ENCODE measurements around the gene STK40.
A peak's percentile ranks its signal among the peaks of the same experiment; 100 is the strongest.

Gene STK40

DNA sequence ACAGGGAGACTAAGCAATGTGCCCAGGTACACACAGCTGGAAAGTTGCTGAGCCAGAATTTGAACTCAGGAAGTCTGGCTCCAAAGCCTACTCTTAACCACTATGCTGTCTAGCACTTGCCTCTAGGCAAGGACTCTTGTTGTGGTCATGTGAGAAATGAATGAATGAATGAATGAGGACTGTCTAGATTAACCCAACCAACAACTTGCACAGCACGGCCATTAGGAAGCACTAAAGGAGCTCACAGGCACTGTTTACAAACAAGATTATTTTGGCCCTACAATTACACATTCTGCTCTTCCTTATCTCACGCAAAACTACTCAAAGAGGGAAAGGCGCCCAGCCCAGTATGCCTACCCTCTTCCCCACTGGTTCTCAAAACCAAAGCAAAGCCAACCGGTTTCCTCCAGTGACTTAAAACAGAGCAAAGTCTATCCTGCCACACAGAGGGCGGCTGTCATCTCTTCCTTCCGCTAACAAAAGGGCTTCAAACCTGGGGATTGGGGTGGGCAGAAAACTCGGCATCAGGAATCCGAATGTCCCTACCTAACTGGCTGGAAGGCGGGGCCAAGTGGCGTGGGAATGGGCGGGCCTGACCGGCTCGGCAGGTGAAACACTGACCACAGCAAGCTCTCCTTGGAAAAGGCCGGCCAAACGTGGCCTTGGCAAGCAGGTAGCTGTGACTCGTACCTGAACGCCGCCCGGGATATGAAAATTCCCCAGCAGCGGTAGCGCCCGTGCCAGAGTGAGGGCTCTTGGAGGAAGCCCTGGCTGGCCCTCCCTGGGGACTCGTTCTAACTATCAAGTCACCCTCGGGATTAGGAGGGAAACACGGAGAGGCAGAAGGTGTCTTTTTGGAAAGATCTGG, 948 bp downstream of the STK40 start:
- H3K27me3 ChIP-seq (ENCODE audit: low read depth, low read length): no peaks in the 10 kb centered on the region
- H4K20me1 ChIP-seq (ENCODE audit: insufficient read depth, low read length): 0 out of 2 replicates have a peak, but pooled peaks cover 4% of the 10 kb centered on the region
- no peaks in the 10 kb centered on the region for H3K9me3 ChIP-seq (ENCODE audit: insufficient read depth, low read length)
- peak overlapping the region; percentile 28; the same call in 1 of the 2 replicates for H2AFZ ChIP-seq (ENCODE audit: low read depth, low read length)
- no peak overlapping the region for H3K27ac ChIP-seq (ENCODE audit: low read length)
- TF ChIP-seq, protein P1, sequence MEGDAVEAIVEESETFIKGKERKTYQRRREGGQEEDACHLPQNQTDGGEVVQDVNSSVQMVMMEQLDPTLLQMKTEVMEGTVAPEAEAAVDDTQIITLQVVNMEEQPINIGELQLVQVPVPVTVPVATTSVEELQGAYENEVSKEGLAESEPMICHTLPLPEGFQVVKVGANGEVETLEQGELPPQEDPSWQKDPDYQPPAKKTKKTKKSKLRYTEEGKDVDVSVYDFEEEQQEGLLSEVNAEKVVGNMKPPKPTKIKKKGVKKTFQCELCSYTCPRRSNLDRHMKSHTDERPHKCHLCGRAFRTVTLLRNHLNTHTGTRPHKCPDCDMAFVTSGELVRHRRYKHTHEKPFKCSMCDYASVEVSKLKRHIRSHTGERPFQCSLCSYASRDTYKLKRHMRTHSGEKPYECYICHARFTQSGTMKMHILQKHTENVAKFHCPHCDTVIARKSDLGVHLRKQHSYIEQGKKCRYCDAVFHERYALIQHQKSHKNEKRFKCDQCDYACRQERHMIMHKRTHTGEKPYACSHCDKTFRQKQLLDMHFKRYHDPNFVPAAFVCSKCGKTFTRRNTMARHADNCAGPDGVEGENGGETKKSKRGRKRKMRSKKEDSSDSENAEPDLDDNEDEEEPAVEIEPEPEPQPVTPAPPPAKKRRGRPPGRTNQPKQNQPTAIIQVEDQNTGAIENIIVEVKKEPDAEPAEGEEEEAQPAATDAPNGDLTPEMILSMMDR (IDR thresholded peaks at IDR 0.05; ENCODE audit: low read depth, low read length): no peak
- TF ChIP-seq EZH2phosphoT487 (IDR thresholded peaks at IDR 0.05; ENCODE audit: low read depth): no peak
- peak overlapping the region; percentile 68 for H3K9ac ChIP-seq (ENCODE audit: low read length)
- peaks cover 15% of the 10 kb centered on the region for H3K79me2 ChIP-seq (ENCODE audit: low read length)
- peak overlapping the region; percentile 100 for H3K4me2 ChIP-seq (ENCODE audit: low read length)
- H3K36me3 ChIP-seq (replicated peaks; ENCODE audit: low read depth, low read length): no peaks in the 10 kb centered on the region
- peaks cover 26% of the 10 kb centered on the region for H3K4me1 ChIP-seq (ENCODE audit: low read length)
- peak overlapping the region; percentile 98 for H3K4me3 ChIP-seq (ENCODE audit: low read length)

DNA sequence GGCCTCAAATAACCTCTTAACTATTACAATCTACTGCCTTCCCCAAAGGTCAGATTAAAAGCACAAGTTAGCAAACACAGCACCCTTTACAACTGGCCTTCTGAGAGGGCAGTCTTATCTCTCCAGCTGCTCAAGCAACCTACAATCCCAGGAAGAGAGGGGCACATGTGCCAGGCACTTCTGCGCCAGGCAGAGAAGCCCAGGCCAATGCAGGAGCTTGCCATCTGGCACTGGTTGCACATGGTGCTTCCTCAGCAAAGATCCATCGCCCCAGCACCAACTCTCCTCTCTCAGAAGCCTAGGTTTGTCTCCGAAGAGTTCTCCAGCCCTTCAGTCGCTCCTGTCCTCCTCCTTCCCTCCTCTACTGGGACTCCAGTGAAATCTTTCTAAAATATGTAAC, 2.5 kb downstream of the STK40 start:
- no peaks in the 10 kb centered on the region for H3K9me3 ChIP-seq (ENCODE audit: insufficient read depth, low read length)
- no peak overlapping the region for H3K9ac ChIP-seq (ENCODE audit: low read length)
- H4K20me1 ChIP-seq (ENCODE audit: insufficient read depth, low read length): 0 out of 2 replicates have a peak, but pooled peaks cover 4% of the 10 kb centered on the region
- H2AFZ ChIP-seq (ENCODE audit: low read depth, low read length): no peak overlapping the region
- H3K79me2 ChIP-seq (ENCODE audit: low read length): peaks cover 15% of the 10 kb centered on the region
- H3K27me3 ChIP-seq (ENCODE audit: low read depth, low read length): no peaks in the 10 kb centered on the region
- no peaks in the 10 kb centered on the region for H3K36me3 ChIP-seq (replicated peaks; ENCODE audit: low read depth, low read length)
- H3K4me1 ChIP-seq (ENCODE audit: low read length): peaks cover 25% of the 10 kb centered on the region
- no peak for TF ChIP-seq EZH2phosphoT487 (IDR thresholded peaks at IDR 0.05; ENCODE audit: low read depth)
- TF ChIP-seq, protein P1 (IDR thresholded peaks at IDR 0.05; ENCODE audit: low read depth, low read length): no peak
- H3K27ac ChIP-seq (ENCODE audit: low read length): no peak overlapping the region
- no peak overlapping the region for H3K4me2 ChIP-seq (ENCODE audit: low read length)
- H3K4me3 ChIP-seq (ENCODE audit: low read length): no peak overlapping the region

- H3K4me3 ChIP-seq (ENCODE audit: low read length): no peak overlapping the region
- no peak overlapping the region for H2AFZ ChIP-seq (ENCODE audit: low read depth, low read length)
- H3K4me1 ChIP-seq (ENCODE audit: low read length): peaks cover 21% of the 10 kb centered on the region
- TF ChIP-seq EZH2phosphoT487 (IDR thresholded peaks at IDR 0.05; ENCODE audit: low read depth): no peak
- TF ChIP-seq, protein P1 (IDR thresholded peaks at IDR 0.05; ENCODE audit: low read depth, low read length): no peak
- peaks cover 15% of the 10 kb centered on the region for H3K79me2 ChIP-seq (ENCODE audit: low read length)
- H3K9me3 ChIP-seq (ENCODE audit: insufficient read depth, low read length): no peaks in the 10 kb centered on the region
- no peak overlapping the region for H3K27ac ChIP-seq (ENCODE audit: low read length)
- H3K36me3 ChIP-seq (replicated peaks; ENCODE audit: low read depth, low read length): no peaks in the 10 kb centered on the region
- no peak overlapping the region for H3K4me2 ChIP-seq (ENCODE audit: low read length)
- H3K9ac ChIP-seq (ENCODE audit: low read length): no peak overlapping the region
- H4K20me1 ChIP-seq (ENCODE audit: insufficient read depth, low read length): 0 out of 2 replicates have a peak, but pooled peaks cover 4% of the 10 kb centered on the region
- no peaks in the 10 kb centered on the region for H3K27me3 ChIP-seq (ENCODE audit: low read depth, low read length)
These were observed 3.1 kb downstream of the STK40 start for GRCh38 chr1:36382669-36383068.

DNA sequence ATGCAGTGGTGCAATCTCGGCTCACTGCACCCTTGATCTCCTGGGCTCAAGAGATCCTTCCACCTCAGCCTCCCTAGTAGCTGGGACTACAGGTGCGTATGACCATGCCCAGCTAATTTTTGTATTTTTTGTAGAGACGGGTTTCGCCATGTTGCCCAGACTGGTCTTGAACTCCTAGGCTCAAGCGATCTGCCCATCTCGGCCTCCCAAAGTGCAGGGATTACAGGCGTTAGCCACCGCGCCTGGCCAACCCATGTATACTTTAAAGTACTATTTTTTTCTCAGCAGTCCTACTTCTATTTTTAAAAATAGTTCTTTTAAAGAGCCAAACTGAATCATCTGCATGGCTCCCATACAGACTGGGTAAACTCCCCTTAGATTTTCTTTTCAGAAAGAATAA, 3.5 kb downstream of the STK40 start:
- Histone ChIP-seq H3K4me2 (ENCODE audit: low read length) (no peak overlapping the region), H2AFZ (ENCODE audit: low read depth, low read length) (no peak overlapping the region), H3K36me3 (replicated peaks; ENCODE audit: low read depth, low read length) (no peaks in the 10 kb centered on the region), H3K27ac (ENCODE audit: low read length) (no peak overlapping the region), H3K4me1 (ENCODE audit: low read length) (peaks cover 17% of the 10 kb centered on the region), H3K9me3 (ENCODE audit: insufficient read depth, low read length) (no peaks in the 10 kb centered on the region), H4K20me1 (ENCODE audit: insufficient read depth, low read length) (0 out of 2 replicates have a peak, but pooled peaks cover 4% of the 10 kb centered on the region), H3K79me2 (ENCODE audit: low read length) (peaks cover 15% of the 10 kb centered on the region), H3K4me3 (ENCODE audit: low read length) (no peak overlapping the region), H3K27me3 (ENCODE audit: low read depth, low read length) (no peaks in the 10 kb centered on the region), H3K9ac (ENCODE audit: low read length) (no peak overlapping the region)
- no peak for TF ChIP-seq EZH2phosphoT487 (IDR thresholded peaks at IDR 0.05; ENCODE audit: low read depth)
- TF ChIP-seq, protein P1 (IDR thresholded peaks at IDR 0.05; ENCODE audit: low read depth, low read length): no peak
